Ishikawa (cell line): ENCODE measurements around the gene BRPF3.

Experiments
- CEBPB ChIP-seq: IDR thresholded peaks from 2 replicates; pipeline ENCODE4 v1.6.1; 2012
- CREB1 ChIP-seq: IDR thresholded peaks from 2 replicates; pipeline ENCODE4 v1.6.1; 2012; ENCODE audit warnings: low read depth
- EGR1 ChIP-seq: IDR thresholded peaks from 2 replicates; pipeline ENCODE4 v1.6.1; 2012
- EP300 ChIP-seq: IDR thresholded peaks from 2 replicates; pipeline ENCODE4 v1.6.1; 2012; ENCODE audit warnings: borderline replicate concordance
- FOXM1 ChIP-seq: IDR thresholded peaks from 2 replicates; pipeline ENCODE4 v1.6.1; 2012; ENCODE audit warnings: low read depth, borderline replicate concordance
- NFIC ChIP-seq: IDR thresholded peaks from 2 replicates; pipeline ENCODE4 v1.6.1; 2012
- RAD21 ChIP-seq: IDR thresholded peaks from 2 replicates; pipeline ENCODE4 v1.6.1; 2012; ENCODE audit warnings: low read depth
- REST ChIP-seq: IDR thresholded peaks from 2 replicates; pipeline ENCODE4 v1.6.1; 2012; ENCODE audit warnings: low read depth, mild to moderate bottlenecking
- TAF1 ChIP-seq: IDR thresholded peaks from 2 replicates; pipeline ENCODE4 v1.6.1; 2012; ENCODE audit warnings: low read depth, mild to moderate bottlenecking
- TCF12 ChIP-seq: IDR thresholded peaks from 2 replicates; pipeline ENCODE4 v1.6.1; 2012; ENCODE audit warnings: low read depth
- TEAD4 ChIP-seq: IDR thresholded peaks from 2 replicates; pipeline ENCODE4 v1.6.1; 2012
- USF1 ChIP-seq: IDR thresholded peaks from 2 replicates; pipeline ENCODE4 v1.6.1; 2012
- YY1 ChIP-seq: IDR thresholded peaks from 2 replicates; pipeline ENCODE4 v1.6.1; 2012; ENCODE audit warnings: low read depth
- ZBTB7A ChIP-seq: IDR thresholded peaks from 2 replicates; pipeline ENCODE4 v1.6.1; 2012; ENCODE audit warnings: low read depth
- TF ChIP-seq, protein P1 (sequence below): IDR thresholded peaks from 2 replicates; pipeline ENCODE4 v1.6.1; 2012

BRPF3 gene

DNA sequence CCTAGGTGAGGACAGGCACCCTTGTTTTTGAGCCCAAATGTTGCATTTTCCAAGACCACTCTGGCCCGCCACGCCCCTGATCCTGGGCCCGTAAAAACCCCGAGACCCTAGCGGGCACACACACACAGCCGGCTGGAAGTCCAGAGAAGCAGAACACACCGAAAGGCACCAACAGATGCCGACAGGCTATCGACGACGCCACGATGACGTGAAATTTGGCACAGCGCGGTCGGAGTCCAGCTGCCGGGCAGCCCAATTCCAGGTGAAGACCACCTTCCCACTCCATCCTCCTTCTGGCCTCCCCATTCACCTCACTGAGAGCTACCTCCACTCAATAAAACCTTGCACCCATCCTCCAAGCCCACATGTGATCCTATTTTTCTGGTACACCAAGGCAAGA, 39.3 kb downstream of the BRPF3 start:
- TF ChIP-seq NFIC (no peak), TAF1 (no peak)

GRCh38 chr6:36239774-36240173, 43.2 kb downstream of the BRPF3 start:
- TF ChIP-seq EP300: no peak
- TF ChIP-seq TEAD4: no peak
- no peak for TF ChIP-seq FOXM1
- no peak for TF ChIP-seq USF1
- no peak for TF ChIP-seq RAD21
- no peak for TF ChIP-seq CREB1

- TF ChIP-seq EGR1 (no peak), RAD21 (no peak), CEBPB (no peak), TAF1 (no peak), CREB1 (no peak), USF1 (no peak), EP300 (no peak), FOXM1 (no peak), ZBTB7A (no peak), TEAD4 (no peak), TCF12 (no peak), NFIC (no peak), YY1 (no peak), REST (no peak)
- TF ChIP-seq, protein P1, sequence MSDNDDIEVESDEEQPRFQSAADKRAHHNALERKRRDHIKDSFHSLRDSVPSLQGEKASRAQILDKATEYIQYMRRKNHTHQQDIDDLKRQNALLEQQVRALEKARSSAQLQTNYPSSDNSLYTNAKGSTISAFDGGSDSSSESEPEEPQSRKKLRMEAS: no peak
Observed at GRCh38 chr6:36241728-36242127, 45.2 kb downstream of the BRPF3 start.

DNA sequence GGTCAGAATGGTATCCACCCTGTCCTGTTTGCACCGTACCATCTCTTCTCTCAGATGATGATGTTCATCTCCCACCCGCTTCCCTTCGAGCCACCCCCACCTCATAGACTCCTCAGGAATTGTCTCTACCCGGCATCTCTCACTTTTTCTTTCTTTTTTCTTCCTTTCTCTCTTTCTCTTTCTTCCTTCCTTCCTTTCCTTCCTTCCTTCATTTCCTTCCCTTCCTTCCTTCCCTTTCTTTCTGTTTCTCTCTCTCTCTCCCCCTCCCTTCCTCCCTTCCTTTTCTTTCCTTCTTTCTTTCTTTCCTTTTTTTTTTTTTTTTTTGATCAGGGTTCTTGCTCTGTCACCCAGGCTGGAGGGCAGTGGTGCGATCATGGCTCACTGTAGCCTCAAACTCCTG, 45.6 kb downstream of the BRPF3 start:
- TF ChIP-seq EP300 (no peak), RAD21 (no peak), REST (no peak), CREB1 (no peak), ZBTB7A (no peak), TAF1 (no peak), FOXM1 (no peak), TEAD4 (no peak), YY1 (no peak), USF1 (no peak), EGR1 (no peak), NFIC (no peak), CEBPB (no peak), TCF12 (no peak)
- TF ChIP-seq, protein P1: no peak

GRCh38 chr6:36242626-36243025, 46.1 kb downstream of the BRPF3 start:
- TF ChIP-seq TCF12 (no peak), ZBTB7A (no peak), FOXM1 (no peak), REST (no peak), NFIC (no peak), CREB1 (no peak), YY1 (no peak), RAD21 (no peak), EP300 (no peak), CEBPB (no peak), TAF1 (no peak), EGR1 (no peak), TEAD4 (no peak), USF1 (no peak)
- TF ChIP-seq, protein P1: no peak
